Hematopoietic multipotent progenitor cell treated with erythropoietin and hydrocortisone succinate and interleukin-3 and kit ligand, for 6 days (in vitro differentiated cells): Measurements from ENCODE around the gene MTHFD1L.

Source experiments
- DNase-seq: peaks from one replicate; pipeline ENCODE4 v3.0.0-alpha.2; 2015

The MTHFD1L gene

GRCh38 chr6:150899231-150899630 is 33.7 kb downstream of the MTHFD1L start:
- no peak for DNase-seq

GRCh38 chr6:150900049-150900448 is 34.5 kb downstream of the MTHFD1L start:
- peak; percentile 33 for DNase-seq

DNA sequence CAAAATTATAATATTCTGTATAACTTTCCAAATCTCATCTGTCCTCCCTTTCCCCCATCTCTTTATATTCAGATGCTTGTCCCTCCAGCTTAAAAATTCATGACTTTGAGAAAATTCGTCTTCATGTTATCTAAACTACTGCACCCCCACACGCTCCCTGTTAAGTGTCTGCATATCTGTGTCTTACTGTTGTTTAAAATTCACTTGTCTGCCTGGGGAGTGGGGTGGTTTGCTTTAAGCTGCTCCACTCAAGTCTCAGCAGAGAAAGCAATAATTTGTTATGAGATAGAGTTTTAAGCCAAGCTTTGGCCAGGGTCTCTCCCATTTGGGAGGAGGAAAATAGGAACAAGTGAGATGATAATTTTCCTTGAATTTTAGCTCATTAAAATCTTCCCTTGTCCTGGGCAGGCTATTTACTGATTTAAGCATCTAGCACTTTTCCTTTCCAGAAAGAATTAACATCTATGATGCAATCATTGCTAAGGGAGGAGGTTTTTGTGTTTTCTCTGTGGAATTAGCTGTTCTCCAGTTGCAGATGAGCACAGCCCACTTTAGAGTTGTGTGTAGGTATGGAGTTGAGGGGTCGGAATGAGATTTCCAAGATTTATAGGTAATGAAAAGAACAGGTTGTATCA is 36.8 kb downstream of the MTHFD1L start:
- DNase-seq = no peak

- peak; percentile 32 for DNase-seq
Measured at GRCh38 chr6:150905769-150906168, 40.3 kb downstream of the MTHFD1L start.

- no peak for DNase-seq
Measured at GRCh38 chr6:150906641-150907326, 41.3 kb downstream of the MTHFD1L start.

- DNase-seq = no peak
Measured at GRCh38 chr6:150907383-150907782, 41.9 kb downstream of the MTHFD1L start.

DNA sequence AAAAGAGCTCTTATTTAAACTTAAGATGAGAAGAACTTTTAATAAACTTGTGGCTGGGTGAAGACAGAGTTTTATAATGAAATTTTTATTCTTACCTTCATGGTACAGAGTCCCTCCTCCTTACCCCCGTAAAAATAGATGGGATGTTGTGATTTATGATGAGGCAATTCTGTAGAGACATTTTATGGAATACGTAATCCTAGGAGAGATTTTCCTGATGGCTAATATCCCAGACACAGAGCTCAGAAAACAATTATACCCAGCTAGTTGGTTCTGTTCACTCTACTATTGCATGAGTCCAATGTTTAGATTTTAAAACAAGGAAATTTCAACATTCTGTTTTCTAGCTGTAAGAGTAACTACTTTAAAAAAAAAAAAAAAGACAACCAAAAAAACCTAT is 43.4 kb downstream of the MTHFD1L start:
- DNase-seq = no peak

DNA sequence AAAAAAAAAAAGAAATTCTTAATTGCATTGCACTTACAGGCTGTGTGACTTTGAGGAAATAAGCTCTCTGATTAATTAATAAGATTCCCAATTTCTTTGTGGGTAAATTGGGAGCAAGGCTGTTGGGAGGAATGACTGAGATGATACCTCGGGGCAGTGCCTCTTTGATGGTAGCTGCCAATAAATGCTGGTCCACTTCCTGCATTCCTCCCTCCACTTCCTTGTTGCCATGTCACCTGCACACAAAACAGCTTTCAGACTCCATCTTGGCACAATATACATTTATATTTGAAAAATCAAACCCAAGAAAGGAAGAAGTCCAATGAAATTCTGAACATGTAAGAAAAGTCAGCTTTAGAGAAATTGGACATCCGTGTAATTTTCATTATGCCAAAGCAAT is 45.1 kb downstream of the MTHFD1L start:
- DNase-seq = no peak

- DNase-seq = no peak
Measured at GRCh38 chr6:150914372-150914771, 48.9 kb downstream of the MTHFD1L start.

- no peak for DNase-seq
Measured at GRCh38 chr6:150915131-150915879, 49.8 kb downstream of the MTHFD1L start.

DNA sequence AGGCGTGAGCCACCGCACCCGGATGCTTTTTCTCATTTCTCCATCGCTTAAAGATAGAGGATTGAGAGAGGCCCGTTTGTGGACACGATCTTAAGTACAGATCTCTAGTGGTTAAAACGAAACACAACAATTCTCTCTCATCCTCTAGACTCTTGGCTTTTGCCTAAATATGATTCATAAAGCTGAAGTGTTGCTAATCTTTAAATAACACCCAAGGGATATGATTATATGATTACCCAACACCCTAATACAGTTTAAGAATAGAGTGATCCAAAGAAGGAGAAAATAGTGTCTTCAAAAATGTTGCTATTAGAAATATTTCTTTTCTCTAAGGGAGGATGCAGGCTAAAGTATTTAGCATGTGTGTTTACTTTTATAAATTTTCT is 50.4 kb downstream of the MTHFD1L start:
- no peak for DNase-seq

DNA sequence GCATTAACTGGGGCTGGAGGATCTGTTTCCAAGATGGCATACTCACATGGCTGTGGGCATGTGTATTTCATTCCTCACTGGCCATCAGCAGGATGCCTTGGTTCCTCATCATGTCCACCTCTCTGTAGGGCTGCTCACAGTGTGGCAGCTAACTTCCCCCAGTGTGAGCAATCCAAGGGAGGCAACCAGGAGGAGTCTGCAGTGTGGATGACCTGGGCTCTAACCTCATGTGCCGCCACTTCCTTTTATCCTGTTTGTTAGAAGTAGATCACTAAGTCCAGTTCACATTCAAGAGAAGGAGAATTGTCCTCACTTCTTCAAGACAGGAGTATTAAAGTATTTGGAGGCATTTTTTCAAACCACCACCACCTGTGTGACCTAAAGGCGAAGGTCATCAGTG is 54.4 kb downstream of the MTHFD1L start:
- DNase-seq = no peak

GRCh38 chr6:150922137-150922536 is 56.6 kb downstream of the MTHFD1L start:
- peak; percentile 73 for DNase-seq

DNA sequence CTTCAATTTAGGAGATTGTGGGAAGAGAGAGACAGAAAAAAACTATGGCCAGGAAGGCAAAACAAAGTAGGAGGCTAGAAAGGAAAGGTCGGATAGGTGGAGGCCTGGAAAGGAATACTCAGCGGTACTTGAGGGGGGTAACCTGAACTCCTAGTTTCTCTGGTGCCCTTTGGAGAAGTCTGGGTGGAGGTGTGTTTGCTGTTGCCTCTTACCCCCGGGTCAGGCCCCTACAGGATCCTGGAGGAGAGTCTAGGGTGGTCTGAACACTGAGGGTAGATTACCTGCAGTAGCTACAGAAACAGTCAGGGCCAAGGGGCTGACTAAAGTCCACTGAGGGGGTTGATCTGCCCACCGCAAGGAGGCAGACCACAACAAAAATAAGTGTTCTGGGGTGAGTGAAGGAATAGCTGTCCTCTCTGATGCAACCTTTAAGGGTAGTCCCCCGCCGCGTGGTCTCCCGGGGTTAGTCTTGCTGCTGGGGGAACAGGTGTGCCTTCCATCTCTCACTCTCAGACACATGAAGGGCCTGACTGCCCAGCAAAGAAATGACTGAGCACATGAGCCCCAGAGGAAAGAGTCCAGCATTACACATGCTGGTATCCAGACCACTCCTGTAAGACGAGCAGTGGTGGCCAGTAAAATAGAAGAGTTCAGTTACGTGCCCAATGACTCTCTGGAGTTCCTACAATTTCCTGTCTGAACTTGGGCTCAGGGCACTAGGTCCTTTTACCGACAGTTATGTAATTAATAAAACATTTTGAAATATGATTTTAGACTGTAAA is 59.5 kb downstream of the MTHFD1L start:
- peak; percentile 5 for DNase-seq

- DNase-seq = no peak
Measured at GRCh38 chr6:150925590-150925928, 60.1 kb downstream of the MTHFD1L start.

- no peak for DNase-seq
Measured at GRCh38 chr6:150925976-150926375, 60.5 kb downstream of the MTHFD1L start.

GRCh38 chr6:150928882-150929281 is 63.4 kb downstream of the MTHFD1L start:
- DNase-seq = peak; percentile 8

DNA sequence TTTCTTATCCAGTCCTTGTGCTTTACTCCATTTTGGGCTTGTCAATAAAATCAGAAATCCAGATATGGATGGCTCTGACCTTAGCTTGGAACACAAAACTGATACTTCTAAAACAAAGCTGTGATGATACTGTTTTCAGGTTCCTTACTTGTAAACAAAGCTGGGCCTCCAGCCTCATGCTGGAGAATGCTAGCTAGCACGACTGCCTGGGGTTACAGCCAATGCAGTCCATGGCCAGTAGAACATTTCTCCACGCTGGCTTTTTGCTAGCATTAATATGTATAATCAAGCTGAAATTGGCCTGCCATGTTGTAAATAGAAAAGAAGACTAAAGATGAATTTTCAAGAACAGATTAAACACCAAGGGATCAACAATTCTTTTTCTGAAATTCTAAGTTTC is 63.9 kb downstream of the MTHFD1L start:
- no peak for DNase-seq

DNA sequence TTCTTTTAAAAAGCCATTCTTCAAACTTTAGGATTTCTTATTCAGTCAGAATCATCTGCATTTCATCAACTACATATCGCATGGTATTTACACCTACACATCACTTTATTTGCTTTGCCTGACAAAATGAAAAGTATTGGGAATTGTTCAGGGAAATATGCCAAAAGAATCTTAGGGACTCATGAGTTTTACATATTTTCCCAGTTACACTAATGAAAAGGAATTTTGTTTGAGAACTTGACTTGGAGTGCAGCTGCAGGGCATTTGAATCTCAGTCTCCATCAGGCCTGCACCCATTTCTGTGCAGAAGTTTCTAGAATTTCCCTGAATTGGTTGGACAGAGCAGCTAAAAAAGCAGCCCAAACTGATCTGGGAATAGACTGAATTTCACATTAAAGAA is 65.3 kb downstream of the MTHFD1L start:
- no peak for DNase-seq

DNA sequence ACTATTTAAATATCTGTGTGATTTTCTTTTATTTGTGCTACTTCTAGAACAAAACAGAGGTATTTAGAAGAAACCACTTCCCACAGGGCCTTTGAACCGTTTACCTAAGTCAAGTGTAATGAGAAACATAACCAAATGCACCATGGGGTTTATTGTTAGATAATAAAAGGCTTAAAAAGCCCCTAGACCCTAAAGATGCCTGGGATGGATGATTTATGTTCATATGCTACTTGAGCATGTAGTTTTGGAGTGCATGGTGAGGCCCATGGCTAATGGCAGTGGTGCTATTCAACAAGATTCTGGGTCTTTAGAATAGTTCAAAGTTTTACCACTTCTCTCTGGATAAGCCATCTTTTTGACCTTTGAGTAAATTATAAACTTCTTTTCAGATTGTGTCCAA is 65.9 kb downstream of the MTHFD1L start:
- DNase-seq = no peak

- DNase-seq = no peak
Measured at GRCh38 chr6:150932996-150933395, 67.5 kb downstream of the MTHFD1L start.

DNA sequence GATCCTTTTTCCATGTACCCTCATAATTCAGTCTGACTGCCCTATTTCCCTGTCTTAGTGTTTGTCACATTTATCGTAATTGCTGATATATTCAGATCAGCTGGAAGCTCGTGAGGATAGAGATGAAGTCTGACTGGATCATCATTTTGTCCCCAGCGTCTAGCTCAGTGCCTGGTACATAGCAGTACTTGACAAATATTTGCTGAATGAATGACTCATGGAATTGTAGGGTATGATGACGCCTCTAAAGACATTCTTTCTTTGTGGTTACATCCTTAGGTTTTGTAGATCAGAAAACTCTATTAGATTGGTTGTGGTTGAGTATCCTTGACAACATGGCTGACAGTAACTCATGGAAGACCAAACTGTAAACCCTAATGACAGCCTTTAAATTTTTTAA is 68.9 kb downstream of the MTHFD1L start:
- no peak for DNase-seq

DNA sequence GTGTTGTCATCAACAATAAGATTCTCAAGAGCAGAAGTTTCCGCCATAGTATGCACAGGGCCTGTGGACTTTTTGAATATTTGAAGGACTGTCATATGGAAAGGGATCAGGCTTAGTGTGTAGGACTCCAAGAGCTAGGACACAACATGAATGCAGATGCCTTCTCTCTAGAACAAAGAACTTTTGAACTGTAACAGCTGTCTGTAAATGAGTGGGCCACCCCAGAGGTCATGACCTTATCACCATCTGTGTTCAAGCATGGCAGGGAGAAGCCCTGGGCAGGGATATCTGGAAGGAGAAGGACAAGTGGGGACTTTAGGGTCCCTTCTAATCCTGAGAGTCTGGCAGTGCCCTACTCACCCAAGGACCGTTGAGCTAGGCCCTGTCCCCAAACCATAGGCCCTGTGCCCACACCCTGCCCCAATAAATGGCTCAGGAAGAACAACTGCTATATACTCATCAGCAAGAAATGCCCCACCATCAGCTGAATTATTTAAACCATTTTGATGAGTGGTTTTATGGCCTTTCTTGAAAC is 70.6 kb downstream of the MTHFD1L start:
- DNase-seq = no peak
